ENCODE measurements around the gene KIF19.
A peak's percentile ranks its signal among the peaks of the same experiment; 100 is the strongest.

The KIF19 gene

GRCh38 chr17:74343526-74344284 lies 17.7 kb downstream of the KIF19 start:
- no peak for DNase-seq

DNA sequence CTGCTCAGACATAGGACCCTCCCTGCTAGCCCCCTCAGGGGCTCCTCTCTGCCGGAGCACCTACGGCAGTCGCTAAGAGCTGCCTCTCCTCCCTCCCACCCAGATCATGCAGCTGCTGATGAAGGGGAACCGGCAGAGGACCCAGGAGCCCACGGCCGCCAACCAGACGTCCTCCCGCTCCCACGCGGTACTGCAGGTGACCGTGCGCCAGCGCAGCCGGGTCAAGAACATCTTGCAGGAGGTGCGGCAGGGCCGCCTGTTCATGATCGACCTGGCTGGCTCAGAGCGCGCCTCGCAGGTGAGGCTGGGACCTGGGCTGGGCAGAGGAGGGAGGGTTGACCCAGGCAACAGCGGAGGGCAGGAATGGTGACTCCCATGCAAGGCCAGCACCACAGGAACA lies 18.6 kb downstream of the KIF19 start:
- DNase-seq: no peak

GRCh38 chr17:74345433-74346241 lies 19.6 kb downstream of the KIF19 start:
- no peak for DNase-seq

- no peak for DNase-seq
Measured at GRCh38 chr17:74347646-74348045, 21.6 kb downstream of the KIF19 start.

GRCh38 chr17:74349120-74349519 lies 23.1 kb downstream of the KIF19 start:
- DNase-seq: no peak

GRCh38 chr17:74350486-74350885 lies 24.5 kb downstream of the KIF19 start:
- no peak for DNase-seq

DNA sequence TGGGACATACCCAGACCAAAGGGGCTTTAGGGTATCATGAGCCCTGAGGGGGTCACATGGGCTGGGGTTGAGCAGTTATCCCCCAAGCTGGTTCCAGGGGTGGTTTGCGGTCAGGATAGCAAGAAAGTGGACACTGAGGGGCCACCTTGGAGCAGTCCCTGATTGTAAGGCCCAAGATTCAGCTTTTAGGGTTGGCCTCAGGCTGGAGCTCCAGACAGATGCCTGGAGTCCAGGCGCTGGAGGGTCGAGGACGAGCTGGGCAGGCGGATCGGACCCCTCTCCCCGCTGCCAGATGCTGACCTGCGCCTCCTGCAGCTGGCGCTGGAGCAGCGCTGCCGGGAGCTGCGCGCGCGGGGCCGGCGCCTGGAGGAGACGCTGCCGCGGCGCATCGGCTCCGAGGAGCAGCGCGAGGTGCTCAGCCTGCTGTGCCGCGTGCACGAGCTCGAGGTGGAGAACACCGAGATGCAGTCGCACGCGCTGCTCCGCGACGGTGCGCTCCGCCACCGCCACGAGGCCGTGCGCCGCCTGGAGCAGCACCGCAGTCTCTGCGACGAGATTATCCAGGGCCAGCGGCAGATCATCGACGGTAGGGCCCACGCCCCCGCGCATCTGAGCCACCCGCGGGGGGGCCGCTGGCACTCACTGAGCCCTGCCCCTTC lies 25.7 kb downstream of the KIF19 start:
- DNase-seq: no peak

- DNase-seq: no peak
Measured at GRCh38 chr17:74353446-74354060, 27.5 kb downstream of the KIF19 start.

DNA sequence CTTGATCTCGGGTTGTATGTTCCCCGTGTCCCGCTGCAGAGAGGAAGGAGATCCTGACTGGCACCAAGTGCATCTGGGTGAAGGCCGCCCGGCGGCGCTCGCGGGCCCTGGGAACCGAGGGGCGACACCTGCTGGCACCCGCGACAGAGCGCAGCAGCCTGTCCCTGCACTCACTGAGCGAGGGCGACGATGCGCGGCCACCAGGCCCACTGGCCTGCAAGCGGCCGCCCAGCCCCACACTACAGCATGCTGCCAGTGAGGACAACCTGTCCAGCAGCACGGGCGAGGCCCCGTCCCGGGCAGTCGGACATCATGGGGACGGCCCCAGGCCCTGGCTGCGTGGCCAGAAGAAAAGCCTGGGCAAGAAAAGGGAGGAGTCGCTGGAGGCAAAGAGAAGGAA lies 28.1 kb downstream of the KIF19 start:
- peak; percentile 41 for DNase-seq

GRCh38 chr17:74354561-74354960 lies 28.5 kb downstream of the KIF19 start:
- DNase-seq: no peak

DNA sequence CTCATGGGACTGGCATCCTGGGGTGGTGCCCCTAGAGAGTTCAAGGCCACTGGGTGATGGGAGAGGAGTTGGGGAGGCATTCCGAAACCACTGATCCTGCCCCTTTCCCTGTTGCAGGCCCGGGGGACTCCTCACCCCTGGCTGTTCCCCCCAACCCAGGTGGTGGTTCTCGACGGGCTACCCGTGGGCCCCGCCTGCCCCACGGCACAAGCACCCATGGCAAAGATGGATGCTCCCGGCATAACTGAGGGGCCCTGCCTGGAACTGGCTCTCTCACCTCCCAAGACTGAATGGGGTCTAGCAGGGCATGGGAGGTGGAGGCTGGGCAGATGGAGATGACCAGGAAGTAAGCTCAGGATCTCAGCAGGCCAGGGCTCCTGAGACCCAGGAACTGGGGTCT lies 29.0 kb downstream of the KIF19 start:
- no peak for DNase-seq

- DNase-seq: no peak
Measured at GRCh38 chr17:74356646-74357465, 30.8 kb downstream of the KIF19 start.

DNA sequence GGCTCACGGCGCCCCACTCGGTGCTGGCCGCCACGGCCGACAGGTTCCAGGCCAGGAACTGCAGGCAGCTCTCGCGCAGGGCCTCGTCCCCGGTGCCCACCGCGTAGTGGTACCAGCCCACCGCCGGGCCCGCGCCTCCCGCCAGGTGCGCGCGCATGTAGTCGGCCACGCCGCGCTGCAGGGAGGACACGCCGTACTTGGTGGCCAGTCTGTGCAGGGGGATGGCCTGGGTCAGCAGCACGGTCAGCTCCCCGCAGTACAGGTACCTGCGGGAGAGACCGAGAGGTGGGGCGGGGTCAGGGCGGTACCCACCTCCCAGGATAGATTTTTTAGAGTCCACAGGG lies 31.4 kb downstream of the KIF19 start:
- DNase-seq: no peak

GRCh38 chr17:74358697-74359096 lies 32.7 kb downstream of the KIF19 start:
- DNase-seq: no peak

- no peak for DNase-seq
Measured at GRCh38 chr17:74359916-74360315, 33.9 kb downstream of the KIF19 start.

- no peak for DNase-seq
Measured at GRCh38 chr17:74360899-74361229, 34.8 kb downstream of the KIF19 start.

GRCh38 chr17:74361230-74362068 lies 35.4 kb downstream of the KIF19 start, which contains the start of gene BTBD17:
Gene BTBD17, minus strand, starts transcription at chr17:74361868. Its CDS starts 49 bp downstream, at chr17:74361819.
- DNase-seq: peak; percentile 27

DNA sequence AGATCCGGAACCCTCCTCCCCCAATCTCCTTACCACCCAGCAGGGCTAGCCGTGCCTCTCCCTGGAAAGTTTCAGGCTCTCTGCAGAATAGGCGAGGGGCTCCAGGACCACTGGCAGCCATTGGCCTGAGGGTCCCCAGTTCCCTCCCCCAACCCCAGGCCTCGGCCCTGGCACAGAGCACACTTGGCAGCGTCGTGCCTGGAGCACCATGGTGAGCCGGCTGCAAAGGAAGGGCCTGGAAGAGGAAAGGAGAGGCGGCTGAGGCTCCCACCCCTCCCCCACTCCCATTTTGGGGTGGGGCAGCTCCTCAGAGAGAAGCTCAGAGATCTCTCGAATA lies 36.0 kb downstream of the KIF19 start:
- no peak for DNase-seq

GRCh38 chr17:74362810-74363498 lies 36.9 kb downstream of the KIF19 start:
- no peak for DNase-seq

DNA sequence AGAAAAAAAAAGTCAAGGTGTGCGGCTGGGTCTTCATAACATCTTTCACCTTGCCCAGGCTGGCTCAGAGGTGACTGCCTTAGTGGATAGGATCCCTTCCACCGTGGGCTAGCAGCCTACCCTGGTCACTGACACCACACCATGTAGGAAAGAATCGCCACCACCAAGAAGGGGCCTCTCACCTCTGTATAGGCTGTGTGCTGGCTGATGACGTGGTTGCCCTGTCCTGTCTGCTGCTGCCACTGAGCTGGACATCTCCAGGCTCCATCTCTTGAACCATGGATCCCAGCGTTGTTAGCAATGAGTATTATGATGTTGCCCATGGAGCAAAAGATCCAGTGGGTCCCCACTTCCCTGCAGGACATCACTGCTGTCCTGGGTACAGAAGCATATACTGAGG lies 41.2 kb downstream of the KIF19 start, which contains the start of gene GPR142:
Gene GPR142, plus strand, starts transcription at position 301 of the 400 bp plus-strand sequence. CDS start 2,035 bp downstream, outside the sequence.
- no peak for DNase-seq
